Activated CD8-positive, alpha-beta memory T cell treated with anti-CD3 and anti-CD28 coated beads for 1 hour (primary cell): ENCODE measurements around the gene PXYLP1.

Experiments
- DNase-seq, 2 donors: peaks; one replicate each; pipeline ENCODE4 v3.0.0-alpha.2; 2020; ENCODE audit warnings: low read depth in 1 of 2; ENCODE audit errors: extremely low read depth in 1 of 2

The PXYLP1 gene

DNA sequence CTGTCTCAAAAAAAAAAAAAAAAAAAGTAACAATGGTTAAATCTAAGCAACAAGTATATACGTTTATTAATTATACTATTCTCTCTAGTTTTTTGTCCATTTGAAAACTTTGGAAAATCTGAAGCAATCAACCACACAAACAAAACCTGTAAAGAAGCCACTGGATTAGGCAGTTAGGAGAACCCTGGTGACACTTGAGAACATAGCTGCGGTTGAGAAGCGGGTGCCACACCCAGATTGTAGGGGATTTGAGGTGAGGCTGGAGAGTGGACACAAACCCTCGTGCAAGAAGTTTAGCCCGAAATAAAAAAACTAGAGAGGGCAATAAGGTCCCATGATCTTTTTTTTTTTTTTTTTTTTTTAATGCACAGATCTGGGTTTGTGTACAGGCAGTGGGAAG is 110.8 kb downstream of the PXYLP1 start:
- no peak for DNase-seq

GRCh38 chr3:141343077-141343476 is 111.5 kb downstream of the PXYLP1 start:
- no peak for DNase-seq

DNA sequence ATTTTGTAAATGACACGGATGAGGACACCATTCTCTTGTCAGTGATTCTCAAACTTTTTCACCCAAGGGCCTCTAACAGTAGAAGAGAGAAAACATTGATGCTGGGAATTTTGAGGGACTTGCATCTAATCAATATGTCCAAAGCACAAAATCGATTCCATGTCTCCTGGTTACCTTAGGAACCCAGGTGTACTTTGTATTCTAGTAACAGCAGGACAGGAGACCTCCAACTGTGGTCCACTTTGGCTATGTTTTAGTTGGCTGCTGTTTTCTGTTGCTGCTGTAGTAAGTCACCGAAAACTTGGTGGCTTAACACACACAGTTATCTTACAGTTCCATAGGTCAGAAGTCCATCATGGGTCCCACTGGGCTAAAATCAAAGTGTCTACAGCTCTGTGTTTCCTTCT is 112.2 kb downstream of the PXYLP1 start:
- DNase-seq = no peak
